ENCODE measurements around the gene UBA1.
A peak's percentile ranks its signal among the peaks of the same experiment; 100 is the strongest.
"Not testable (repeated sequence)": the region's sequence is repeated elsewhere in the genome, so short reads cannot be mapped to it uniquely, and the experiment has no call there.

Gene UBA1

DNA sequence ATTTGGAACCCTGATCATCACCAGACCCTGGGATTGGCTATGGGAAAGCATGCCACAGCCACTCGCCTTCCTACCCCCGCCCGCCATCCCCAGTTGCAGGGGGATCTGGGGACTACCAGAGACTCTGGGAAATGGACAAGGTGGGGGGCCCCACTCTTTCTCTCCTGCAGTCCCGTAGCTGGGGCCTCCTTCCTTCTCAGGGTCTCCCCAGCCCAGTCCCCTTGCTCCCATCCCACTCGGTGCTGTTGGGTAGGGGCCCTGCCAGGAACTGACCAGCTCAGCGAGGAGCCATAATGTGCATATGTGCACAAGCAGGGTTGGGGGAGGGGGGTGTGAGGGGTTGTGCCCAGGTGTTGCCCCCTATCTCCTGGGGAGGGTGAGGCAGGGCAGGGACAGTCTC is 35.8 kb downstream of the UBA1 start:
- no peak for DNase-seq (ENCODE audit: low read depth)

DNA sequence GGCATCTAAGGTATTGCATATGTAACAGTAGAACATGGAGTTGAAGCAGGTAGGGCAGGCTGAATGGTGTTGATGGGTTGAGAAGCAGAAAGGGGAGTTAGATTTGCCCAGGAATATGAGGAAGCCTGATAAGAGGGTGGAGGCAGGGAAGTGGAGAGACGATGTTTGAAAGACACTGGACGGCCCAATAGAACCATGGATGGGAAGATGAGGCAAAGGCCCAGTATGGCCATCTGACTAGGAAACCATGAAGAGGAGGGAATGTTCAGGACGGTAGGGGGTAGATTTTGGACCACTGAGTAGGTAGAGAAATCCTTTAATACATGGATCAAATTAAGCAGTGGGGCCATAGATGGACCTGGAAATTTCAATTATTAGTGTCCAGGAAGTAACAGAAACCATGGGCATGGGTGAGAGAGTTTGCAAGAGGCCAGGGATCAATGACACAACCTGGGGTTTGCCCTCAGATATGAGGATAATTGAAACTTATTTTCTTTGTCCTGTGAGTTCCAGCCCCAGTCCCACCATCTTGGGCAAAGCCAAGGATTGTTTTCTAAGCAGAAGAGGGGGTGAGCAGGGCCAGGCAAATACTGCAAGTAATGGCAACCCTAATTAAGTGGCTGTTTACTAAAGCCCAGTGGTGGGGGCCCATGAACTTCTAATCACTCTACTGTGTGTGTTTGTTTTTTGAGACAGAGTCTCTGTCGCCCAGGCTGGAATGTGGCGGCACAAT is 36.7 kb downstream of the UBA1 start:
- no peak for DNase-seq (ENCODE audit: low read depth)

DNA sequence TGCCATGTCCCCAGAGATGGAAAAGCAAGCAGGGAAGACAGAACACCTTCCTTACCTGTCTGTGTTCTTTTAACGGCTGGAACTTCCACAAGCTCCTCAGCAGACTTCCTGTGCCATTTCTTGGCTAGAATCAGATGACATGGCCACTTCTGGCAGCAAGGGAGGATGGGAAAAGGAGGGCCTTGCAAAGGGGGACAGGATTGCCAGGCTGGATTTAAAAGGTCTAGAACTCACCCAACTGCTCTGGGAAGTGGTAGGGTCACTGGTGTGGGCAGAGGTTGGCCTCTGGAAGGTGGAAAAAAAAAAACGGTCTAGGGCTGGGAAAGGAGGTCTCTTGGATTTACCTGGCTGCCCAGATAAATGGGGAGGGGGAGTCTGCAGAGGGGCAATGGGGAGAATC is 37.5 kb downstream of the UBA1 start:
- no peak for DNase-seq (ENCODE audit: low read depth)

DNA sequence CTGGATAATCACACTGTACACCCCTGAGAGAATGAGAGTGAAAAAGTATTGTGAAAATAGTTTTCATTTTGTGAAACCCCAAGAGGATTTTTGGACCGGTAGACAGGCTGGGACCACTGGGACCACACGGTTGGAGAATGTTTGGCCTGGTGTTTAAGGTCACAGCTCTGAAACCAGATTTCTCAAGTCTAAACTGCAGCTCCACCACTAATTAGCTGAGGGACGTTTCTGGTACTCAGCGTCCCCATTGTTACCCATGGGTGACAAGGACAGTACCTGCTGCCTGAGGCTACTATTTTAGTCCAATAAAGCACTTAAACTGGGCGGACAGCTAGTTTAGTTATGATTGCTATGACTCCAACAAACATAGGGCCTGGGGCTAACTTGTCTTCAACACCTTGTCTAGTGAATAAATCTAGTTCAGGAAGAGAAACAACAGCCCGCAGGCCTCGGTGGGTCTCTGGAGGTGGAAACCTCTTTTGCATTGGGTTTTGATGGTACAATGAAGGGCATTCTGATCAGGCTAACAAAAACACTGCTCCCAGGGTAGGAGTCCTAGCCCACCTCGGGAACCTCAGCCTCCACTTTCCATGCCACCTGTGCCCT is 38.7 kb downstream of the UBA1 start:
- no peak for DNase-seq (ENCODE audit: low read depth)

DNA sequence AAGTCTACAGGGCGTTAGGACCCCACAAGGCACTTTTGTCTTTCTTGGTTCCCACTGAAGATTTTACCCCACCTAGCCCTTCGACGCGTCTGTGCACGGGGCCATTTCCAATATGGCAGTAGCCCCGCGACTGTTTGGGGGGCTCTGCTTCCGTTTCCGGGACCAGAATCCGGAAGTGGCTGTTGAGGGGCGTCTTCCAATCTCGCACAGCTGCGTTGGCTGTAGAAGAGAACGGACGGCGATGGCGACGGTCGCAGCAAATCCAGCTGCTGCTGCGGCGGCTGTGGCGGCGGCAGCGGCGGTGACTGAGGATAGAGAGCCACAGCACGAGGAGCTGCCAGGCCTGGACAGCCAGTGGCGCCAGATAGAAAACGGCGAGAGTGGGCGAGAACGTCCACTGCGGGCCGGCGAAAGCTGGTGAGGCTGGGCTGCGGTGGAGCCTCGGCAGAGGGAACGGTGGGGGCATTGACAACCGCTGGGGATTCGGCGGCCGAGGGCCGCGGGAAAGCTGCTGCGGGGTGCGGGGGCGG is 39.2 kb downstream of the UBA1 start, which contains the start of gene USP11:
Gene USP11 (plus strand): TSS at position 207 of the 530 bp plus-strand sequence. CDS start 35 bp downstream, at position 242.
- DNase-seq (ENCODE audit: low read depth) = peak; percentile 29

DNA sequence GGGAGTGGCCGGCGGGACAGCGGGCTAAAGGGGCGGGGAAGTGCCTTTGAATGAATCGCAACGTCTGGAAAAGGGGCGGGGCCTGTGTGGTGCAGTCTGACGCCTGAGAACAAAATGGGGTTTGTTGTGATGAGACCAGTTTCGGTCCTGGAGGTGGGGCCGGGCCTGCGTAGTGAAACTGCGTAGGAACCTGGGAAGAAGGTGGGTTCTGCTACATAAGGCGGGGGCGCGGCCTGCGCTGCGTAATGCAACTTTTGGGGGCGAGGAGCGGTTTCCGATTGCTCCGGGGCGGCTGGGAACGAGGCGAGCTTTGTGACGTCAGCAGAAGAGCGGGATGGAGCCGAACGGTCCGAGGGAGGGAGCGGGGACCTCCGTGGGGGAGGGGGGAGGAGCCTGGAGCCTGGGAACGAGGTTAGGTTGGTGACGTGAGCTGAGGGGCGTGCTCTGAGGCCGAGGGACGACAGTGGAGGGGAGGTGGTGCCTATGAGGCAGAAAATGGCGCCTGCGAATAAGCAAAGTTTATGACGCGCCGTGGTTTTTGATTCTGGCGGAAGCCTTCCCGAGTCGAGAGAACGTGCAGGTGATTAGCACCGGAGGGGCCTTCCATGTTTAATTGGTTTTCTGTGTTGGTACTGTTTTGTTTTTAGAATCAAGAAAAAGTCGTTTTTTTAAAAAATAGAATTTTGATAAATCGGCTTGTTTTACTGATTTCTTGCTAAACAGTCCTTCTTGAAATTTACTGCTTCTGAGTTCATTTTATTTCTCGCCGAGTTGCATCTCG is 39.9 kb downstream of the UBA1 start:
- DNase-seq (ENCODE audit: low read depth) = peak; percentile 98

DNA sequence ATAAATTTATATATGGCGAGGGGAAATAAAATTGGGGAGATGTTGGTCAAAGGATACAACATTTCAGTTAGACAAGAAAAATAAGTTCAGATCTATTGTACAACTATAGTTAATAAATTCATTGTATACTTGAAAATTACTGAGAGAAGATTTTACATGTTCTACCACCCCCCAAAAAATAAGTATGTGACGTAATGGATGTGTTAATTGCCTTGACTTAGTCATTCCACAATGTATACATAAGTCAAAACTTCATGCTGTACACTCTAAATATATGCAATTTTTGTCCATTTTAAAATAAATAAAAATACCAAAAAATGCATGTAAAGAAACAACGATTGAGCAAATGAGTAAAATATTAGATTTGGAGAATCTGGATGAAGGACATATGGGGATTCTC is 41.0 kb downstream of the UBA1 start:
- DNase-seq (ENCODE audit: low read depth) = no peak

DNA sequence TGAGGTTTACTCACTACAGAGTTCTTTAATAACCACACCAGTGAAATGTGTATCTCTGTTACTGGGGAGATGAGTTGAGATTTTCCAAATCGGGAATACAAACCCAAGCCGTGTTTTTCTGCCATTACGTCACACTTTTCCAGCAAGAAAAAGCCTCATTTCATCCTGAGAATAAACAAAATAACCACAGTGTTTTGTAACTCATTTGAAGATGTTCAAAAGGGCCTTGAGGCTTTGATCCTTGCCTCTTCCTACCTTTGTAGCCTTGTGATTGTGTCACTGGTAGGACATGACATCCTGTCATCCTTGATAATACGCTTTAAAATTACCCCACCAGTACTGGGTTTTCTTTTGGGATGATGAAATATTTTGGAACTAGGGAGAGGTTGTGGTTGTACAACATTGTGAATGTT is 42.1 kb downstream of the UBA1 start:
- peak; percentile 52 for DNase-seq (ENCODE audit: low read depth)

DNA sequence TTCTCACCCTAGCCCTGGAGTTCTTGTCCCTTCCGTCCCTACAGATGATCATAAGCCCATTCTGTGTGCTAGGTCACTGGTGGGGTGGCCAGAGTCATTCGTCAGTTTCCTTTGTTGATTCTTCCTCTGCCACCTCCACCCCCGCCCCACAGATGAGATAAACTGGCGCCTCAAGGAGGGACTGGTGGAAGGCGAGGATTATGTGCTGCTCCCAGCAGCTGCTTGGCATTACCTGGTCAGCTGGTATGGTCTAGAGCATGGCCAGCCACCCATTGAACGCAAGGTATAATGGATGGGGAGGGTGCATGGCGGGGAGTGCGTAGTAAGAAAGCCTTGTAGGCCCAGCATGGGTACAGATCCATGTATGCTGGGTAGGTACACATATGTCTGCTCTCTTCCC is 45.6 kb downstream of the UBA1 start:
- no peak for DNase-seq (ENCODE audit: low read depth)

DNA sequence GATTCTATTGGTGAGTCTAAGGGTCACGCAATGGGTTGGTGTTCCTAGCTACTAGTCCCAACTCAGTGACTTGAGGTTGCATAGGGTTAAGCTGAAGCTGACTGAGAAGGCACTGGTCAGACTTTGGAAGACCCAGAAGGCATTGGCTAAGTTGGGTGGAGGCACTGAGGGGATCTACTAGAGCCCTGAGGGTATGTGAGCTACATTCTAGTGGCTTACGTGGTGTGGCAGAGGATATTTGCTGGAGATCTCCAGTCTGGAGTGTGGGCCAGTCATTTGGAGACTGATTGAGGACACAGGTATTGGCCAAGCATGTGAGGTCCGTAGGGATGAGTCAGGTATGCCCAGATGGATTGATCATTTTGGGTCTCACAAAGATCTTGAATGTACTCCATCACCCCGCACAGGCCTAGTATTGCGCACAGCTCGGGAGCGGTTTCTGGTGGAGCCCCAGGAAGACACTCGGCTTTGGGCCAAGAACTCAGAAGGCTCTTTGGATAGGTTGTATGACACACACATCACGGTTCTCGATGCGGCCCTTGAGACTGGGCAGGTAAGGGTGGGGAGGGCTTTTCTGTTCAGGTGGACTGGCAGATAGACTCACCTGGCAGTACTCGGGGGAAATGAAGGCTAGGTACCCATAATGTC is 46.4 kb downstream of the UBA1 start:
- DNase-seq (ENCODE audit: low read depth) = no peak

DNA sequence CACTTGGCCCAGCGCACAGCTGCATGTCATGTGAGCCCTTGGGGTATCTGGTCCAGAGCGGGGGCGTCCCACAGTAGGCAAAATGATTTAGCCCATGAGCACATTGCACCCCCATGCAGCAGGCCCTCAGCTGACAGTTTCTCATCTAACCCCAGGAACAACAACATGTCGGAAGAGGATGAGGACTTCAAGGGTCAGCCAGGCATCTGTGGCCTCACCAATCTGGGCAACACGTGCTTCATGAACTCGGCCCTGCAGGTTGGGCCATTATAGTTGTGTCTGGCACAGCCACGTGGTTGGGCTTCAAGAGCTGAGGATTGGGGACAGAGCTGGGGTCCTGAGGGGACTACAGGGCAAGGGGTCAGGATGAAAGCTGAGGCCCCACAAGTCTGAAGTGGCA is 47.0 kb downstream of the UBA1 start:
- DNase-seq (ENCODE audit: low read depth) = no peak

DNA sequence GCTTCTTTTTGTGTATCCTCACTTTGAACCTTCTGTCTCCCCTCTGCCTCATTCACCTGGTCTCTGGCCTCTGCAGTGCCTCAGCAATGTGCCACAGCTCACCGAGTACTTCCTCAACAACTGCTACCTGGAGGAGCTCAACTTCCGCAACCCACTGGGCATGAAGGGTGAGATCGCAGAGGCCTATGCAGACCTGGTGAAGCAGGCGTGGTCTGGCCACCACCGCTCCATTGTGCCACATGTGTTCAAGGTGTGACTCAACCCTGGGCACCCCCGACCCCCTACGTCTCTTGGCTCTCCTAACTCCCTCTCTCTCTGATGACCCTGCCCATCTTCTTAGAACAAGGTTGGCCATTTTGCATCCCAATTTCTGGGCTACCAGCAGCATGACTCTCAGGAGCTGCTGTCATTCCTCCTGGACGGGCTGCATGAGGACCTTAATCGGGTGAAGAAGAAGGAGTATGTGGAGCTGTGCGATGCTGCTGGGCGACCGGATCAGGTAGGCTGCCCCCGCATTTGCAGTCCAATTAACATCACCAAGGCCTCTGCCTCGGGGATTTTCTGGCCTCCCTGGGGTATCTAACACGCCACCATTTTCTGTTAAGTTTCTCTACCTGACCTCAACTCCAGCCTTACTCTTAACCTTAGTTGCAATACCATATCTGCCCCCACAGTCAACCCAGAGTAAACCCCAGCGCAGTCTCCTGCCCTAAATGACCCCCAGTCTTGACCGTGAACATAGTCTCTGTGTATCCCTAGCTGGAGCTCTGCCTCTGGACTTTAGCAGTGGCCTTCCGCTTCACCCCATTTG is 47.8 kb downstream of the UBA1 start:
- DNase-seq (ENCODE audit: low read depth) = no peak

DNA sequence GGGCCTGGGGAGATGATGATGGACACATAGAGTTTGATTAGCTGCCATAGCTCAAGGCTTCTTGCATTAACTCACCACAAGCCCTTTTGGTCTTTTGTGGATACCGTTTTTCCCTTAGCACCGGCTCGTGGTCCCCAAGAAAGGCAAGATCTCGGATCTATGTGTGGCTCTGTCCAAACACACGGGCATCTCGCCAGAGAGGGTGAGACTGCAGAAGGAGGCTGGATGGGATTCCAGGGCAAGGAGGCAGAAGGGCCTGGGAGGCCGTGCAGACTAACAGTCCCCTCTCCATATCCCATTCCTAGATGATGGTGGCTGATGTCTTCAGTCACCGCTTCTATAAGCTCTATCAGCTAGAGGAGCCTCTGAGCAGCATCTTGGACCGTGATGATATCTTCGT is 48.7 kb downstream of the UBA1 start:
- no peak for DNase-seq (ENCODE audit: low read depth)

DNA sequence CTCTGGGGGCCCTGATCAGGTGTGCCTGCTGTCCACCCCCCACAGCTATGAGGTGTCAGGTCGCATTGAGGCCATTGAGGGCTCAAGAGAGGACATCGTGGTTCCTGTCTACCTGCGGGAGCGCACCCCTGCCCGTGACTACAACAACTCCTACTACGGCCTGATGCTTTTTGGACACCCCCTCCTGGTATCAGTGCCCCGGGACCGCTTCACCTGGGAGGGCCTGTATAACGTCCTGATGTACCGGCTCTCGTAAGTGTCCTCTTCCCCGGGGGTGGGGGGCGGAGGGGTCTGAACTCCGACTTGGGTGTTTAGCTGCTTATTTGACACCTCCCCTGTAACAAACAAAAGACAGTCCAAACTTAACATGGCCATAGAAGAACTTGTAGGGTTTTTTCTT is 49.7 kb downstream of the UBA1 start:
- no peak for DNase-seq (ENCODE audit: low read depth)

DNA sequence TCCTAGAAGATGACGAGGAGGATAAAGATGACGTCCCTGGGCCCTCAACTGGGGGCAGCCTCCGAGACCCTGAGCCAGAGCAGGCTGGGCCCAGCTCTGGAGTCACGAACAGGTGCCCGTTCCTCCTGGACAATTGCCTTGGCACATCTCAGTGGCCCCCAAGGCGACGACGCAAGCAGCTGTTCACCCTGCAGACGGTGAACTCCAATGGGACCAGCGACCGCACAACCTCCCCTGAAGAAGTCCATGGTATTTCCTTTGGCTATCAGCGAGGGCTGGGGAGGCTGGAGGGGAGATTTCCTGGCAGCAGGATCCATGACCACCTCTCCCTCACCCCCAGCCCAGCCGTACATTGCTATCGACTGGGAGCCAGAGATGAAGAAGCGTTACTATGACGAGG is 51.0 kb downstream of the UBA1 start:
- DNase-seq (ENCODE audit: low read depth) = no peak

DNA sequence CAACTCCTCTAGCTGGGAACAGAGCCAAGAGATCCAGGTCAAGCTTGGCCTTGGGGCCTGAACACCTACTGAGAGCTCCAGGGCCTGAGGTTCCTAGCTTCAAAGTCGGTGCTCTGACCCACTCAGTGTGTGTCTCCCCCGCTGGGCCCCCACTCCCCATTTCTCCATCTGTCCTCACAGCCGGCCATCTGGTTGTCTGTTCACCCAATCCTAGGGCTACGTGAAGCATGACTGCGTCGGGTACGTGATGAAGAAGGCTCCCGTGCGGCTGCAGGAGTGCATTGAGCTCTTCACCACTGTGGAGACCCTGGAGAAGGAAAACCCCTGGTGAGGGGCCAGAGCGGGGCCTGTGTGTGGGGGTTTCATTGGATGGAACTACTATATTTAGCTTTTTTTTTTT is 51.5 kb downstream of the UBA1 start:
- no peak for DNase-seq (ENCODE audit: low read depth)

DNA sequence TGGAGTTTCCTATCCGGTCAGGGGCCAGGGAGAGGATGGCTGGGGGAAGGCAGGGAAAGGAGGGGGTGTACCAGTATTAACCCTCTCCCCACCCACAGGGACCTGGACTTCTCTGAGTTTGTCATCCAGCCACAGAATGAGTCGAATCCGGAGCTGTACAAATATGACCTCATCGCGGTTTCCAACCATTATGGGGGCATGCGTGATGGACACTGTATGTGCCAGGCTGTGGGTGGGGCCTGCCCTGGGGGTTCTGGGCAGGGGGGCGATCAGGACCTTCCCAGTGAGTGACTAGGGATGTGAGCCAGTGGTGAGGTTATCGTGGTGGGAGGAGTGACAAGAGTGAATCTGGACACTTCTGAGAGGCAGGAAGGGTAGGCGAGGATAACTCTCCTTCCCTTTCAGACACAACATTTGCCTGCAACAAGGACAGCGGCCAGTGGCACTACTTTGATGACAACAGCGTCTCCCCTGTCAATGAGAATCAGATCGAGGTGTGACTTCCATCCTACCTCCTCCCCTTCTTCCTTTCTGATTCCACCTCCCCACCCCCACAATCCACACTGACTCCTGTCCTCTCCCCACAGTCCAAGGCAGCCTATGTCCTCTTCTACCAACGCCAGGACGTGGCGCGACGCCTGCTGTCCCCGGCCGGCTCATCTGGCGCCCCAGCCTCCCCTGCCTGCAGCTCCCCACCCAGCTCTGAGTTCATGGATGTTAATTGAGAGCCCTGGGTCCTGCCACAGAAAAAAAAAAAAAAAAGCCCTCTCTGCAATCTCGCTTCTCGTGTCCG is 53.8 kb downstream of the UBA1 start:
- no peak for DNase-seq (ENCODE audit: low read depth)

DNA sequence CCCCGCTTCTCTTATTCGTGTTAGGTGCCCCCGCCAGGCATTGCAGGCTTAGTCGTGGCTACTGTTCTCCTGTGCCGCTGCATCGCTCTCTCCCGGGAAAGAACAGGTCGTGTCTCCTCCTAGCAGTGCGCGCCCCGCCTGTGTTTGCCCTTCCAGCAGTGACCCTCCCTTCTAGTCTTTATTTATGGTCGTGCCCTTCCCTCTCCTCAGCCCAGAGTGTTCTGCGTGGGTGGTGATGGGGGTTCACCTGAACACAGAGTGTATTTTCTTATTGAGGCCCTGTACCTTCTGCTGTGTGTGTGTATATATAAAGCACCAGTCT is 54.3 kb downstream of the UBA1 start:
- DNase-seq (ENCODE audit: low read depth) = no peak

DNA sequence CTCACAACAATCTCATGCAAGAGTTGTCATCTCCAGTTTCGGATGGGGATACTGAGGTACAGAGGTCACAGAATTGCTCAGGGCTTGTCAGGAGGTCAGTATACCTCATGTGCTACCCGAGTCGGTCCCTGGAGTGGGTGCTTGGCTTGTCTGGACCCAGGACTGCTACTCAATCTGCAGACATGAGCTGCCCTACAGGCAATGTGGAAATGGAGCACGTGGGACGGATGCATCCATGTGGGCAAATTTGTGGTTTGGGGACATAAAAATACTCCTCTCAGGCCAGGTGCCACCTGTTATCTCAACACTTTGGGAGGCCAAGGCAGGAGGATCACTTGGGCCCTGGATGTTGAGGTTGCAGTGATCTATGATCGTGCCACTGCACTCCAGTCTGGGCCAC is 54.9 kb downstream of the UBA1 start:
- no peak for DNase-seq (ENCODE audit: low read depth)

DNA sequence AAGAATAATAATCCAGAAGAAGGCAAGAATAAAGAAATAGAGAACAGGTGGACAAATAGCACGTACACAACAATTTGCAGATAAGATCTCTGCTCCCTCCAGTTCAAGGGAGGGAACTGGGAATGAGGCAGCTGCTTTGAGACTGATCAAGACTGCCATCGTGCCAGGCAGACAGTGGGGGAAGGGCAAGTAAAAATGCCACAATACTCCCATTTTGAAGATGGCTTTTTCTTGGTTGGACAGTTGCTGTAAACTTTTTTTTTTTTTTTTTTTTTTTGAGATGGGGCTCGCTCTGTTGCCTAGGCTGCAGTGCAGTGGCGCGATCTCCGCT is 56.4 kb downstream of the UBA1 start:
- no peak for DNase-seq (ENCODE audit: low read depth)

DNA sequence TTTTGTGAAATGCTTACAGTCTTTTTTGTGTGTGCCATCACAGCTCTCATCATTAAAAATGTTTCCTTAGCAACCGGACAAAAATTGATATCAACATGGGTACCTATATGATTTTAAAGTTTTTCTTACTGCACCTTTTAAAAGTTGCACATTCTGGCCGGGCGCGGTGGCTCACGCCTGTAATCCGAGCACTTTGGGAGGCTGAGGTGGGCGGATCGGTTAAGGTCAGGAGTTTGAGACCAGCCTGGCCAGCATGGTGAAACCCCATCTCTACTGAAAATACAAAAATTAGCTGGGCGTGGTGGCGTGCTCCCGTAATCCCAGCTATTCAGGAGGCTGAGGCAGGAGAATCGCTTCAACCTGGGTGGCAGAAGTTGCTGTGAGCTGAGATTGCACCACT is 64.0 kb downstream of the UBA1 start:
- not testable (repeated sequence) for DNase-seq (ENCODE audit: low read depth)
